GM10248 (cell line): ENCODE data around the gene SH3GLB1.
A peak's percentile ranks its signal among the peaks of the same experiment; 100 is the strongest.

Source experiments
- CTCF ChIA-PET: fragments of 300-600 bp; sonication (Branson Sonifier 250); formaldehyde crosslinking; extraction: SDS; loops from one replicate; lab custom pipeline; 2021; ENCODE audit warnings: antibody characterized with exemption; lab: Yijun Ruan, JAX
- POLR2A ChIA-PET: fragments of 350-650 bp; sonication (Branson Sonifier 250); formaldehyde crosslinking; extraction: SDS; loops from one replicate; lab custom pipeline; 2020; ENCODE audit warnings: antibody characterized with exemption; lab: Yijun Ruan, JAX
- DNase-seq: peaks from one replicate; pipeline ENCODE4 v3.0.0; 2012; ENCODE audit errors: extremely low spot score
- TF ChIP-seq, protein P1 (sequence below): IDR thresholded peaks from 2 replicates; pipeline ENCODE4 v1.5.1; 2012; ENCODE audit warnings: mild to moderate bottlenecking, low read depth; ENCODE audit errors: extremely low read depth, missing control alignments, control extremely low read depth

The SH3GLB1 gene

GRCh38 chr1:86748622-86749373 lies 44.4 kb downstream of the SH3GLB1 start:
- TF ChIP-seq, protein P1, sequence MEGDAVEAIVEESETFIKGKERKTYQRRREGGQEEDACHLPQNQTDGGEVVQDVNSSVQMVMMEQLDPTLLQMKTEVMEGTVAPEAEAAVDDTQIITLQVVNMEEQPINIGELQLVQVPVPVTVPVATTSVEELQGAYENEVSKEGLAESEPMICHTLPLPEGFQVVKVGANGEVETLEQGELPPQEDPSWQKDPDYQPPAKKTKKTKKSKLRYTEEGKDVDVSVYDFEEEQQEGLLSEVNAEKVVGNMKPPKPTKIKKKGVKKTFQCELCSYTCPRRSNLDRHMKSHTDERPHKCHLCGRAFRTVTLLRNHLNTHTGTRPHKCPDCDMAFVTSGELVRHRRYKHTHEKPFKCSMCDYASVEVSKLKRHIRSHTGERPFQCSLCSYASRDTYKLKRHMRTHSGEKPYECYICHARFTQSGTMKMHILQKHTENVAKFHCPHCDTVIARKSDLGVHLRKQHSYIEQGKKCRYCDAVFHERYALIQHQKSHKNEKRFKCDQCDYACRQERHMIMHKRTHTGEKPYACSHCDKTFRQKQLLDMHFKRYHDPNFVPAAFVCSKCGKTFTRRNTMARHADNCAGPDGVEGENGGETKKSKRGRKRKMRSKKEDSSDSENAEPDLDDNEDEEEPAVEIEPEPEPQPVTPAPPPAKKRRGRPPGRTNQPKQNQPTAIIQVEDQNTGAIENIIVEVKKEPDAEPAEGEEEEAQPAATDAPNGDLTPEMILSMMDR, result no peak
- CTCF ChIA-PET, result interaction anchor here (0.9 to 1.7 kb wide), 8 partner anchors 11 to 335 kb away, joined by 3 to 7 read pairs (median 3); partner anchors contain the start of gene SH3GLB1
- DNase-seq, result no peak
- POLR2A ChIA-PET, result no interaction called here

GRCh38 chr1:86750076-86750475 lies 45.7 kb downstream of the SH3GLB1 start:
- POLR2A ChIA-PET, result interaction anchor here (0.5 kb wide), 1 partner anchor 581 kb away, joined by 4 read pairs; no protein-coding TSS in a partner anchor
- DNase-seq, result no peak
- CTCF ChIA-PET, result interaction anchor here (0.9 to 1.7 kb wide), 5 partner anchors 23 to 334 kb away, joined by 3 to 4 read pairs (median 3); no protein-coding TSS in a partner anchor
- TF ChIP-seq, protein P1, result no peak

GRCh38 chr1:86750530-86750929 lies 46.2 kb downstream of the SH3GLB1 start:
- ChIA-PET POLR2A (no interaction called here), CTCF (no interaction called here)
- DNase-seq, result no peak
- TF ChIP-seq, protein P1, result no peak

DNA sequence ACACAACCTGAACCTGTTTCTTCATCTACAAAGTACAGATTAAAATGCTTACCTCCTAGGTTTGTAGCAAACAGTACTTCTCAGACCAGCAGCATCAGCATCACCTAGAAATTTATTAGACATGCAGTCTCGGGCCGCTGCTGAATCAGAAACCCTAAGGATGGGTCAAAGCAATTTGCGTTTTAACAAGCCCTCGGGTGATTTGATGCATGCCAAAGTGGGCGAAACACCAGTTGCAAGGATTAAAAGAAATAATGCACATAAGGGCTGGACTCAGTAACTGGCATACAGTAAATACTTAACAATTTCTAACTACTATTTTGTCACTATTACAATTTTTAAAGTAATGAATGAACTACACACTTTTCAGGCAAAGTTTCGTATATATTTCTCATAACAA lies 47.5 kb downstream of the SH3GLB1 start:
- ChIA-PET POLR2A (no interaction called here), CTCF (interaction anchor here (1.1 to 2.0 kb wide), 3 partner anchors 12 to 335 kb away, joined by 3 to 5 read pairs (median 3); no protein-coding TSS in a partner anchor)
- TF ChIP-seq, protein P1, result no peak
- no peak for DNase-seq

- POLR2A ChIA-PET, result no interaction called here
- DNase-seq, result no peak
- CTCF ChIA-PET, result interaction anchor here (0.7 to 3.8 kb wide), 9 partner anchors 9 to 374 kb away, joined by 3 to 15 read pairs (median 4); partner anchors contain the start of gene SH3GLB1
- TF ChIP-seq, protein P1, result peak; percentile 7
Measured at GRCh38 chr1:86753700-86754099, 49.3 kb downstream of the SH3GLB1 start.

DNA sequence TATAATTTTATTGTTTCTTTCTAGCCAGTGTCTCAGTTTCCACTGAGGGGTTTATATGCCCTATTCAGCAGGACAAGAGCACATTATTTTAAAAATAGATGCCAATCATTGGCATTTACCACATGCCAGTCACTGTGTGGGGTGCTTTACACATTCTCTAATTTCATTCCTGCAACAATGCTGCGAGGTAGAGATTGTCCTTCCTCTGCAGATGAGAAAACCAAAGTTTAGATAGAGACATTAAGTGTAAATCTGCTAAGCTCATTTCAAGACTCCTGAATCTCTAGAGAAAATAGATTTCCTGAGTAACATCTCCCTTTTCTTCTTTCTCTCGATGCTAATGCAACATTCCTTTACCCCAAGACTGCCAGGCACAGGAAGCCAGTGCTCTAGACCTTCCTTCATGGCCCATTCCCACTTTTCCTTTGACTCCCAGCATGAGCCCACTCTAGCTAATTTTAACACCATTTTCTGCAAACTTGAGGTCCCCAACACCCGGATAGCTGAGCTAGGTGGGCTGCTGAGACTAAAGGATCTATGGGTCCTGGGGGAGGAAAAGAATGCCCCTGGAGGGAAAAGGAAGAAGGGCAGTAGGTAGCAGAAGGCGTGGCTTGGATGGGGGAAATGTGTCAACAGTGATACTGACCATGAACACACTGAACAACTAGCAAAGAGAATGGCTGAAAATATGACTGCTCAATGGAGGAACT lies 50.0 kb downstream of the SH3GLB1 start:
- ChIA-PET POLR2A (no interaction called here), CTCF (interaction anchor here (0.7 to 3.8 kb wide), 7 partner anchors 10 to 375 kb away, joined by 3 to 15 read pairs (median 4); partner anchors contain the start of gene SH3GLB1)
- DNase-seq, result no peak
- TF ChIP-seq, protein P1, result no peak
